OCI-LY3 (cell line): ENCODE measurements around the gene UST.

Source experiments
- EZH2phosphoT487 ChIP-seq: fragments of 200-600 bp; shearing (Covaris generic); IDR thresholded peaks from 2 replicates; pipeline ENCODE4 v1.6.1; 2018; ENCODE audit warnings: antibody characterized with exemption, mixed run types, low read depth
- TF ChIP-seq, protein P1 (sequence below): fragments of 200-600, 300-600 bp; sonication (generic); IDR thresholded peaks from 2 replicates; pipeline ENCODE4 v1.5.1; 2014; ENCODE audit warnings: antibody characterized with exemption, low read length, low read depth

DNA sequence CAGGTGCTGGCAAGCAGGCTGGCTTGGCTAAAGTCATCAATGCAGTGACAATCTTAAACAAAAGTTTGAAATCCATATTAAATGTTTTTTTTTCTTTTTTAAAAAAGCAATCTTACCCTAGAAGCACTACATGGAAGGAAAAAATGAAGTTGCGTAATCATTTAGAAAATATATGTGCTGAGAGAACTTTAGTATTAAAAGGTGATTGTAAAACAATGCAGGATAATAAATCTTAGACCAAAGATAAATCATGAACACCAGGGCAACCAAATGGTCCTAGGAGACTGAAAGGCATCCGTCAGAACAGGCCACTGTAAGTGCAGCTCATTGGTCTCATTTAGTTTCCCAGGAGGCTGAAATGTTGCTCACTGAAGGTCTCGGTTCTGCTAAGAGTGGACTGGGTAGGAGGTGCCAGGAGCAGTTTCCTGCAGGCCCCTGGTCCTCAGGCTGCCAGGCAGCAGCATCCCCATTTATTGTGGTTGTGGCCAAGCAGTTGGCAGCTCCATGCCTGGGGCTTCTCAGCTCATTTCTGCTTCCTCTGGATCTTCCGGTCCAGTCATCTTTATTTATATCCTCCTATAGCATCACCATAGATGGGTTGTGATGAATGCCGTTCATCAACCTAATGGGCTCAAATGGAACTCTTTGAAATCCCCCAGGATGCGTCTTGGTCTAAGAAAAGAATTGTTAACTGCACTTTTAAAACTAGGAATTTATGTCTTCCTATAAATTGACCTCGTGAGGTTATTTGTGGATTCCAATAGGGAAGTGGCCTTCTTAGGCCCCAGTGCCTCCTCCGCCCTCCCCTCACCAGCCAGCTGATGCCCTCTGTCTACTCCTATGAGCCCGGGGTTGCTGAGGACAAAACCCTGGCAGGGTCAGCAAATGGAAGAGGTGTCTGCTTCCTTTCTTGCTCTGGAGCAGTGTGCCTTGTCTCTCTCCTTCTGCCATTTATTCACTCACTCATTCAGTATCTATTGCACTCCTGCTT is 269.0 kb downstream of the UST start:
- TF ChIP-seq, protein P1, sequence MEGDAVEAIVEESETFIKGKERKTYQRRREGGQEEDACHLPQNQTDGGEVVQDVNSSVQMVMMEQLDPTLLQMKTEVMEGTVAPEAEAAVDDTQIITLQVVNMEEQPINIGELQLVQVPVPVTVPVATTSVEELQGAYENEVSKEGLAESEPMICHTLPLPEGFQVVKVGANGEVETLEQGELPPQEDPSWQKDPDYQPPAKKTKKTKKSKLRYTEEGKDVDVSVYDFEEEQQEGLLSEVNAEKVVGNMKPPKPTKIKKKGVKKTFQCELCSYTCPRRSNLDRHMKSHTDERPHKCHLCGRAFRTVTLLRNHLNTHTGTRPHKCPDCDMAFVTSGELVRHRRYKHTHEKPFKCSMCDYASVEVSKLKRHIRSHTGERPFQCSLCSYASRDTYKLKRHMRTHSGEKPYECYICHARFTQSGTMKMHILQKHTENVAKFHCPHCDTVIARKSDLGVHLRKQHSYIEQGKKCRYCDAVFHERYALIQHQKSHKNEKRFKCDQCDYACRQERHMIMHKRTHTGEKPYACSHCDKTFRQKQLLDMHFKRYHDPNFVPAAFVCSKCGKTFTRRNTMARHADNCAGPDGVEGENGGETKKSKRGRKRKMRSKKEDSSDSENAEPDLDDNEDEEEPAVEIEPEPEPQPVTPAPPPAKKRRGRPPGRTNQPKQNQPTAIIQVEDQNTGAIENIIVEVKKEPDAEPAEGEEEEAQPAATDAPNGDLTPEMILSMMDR: no peak
- no peak for TF ChIP-seq EZH2phosphoT487
